ENCODE results near the gene BARX1. TPM values are rescaled to one million over a fixed set of nuclear protein-coding genes. Genes with fewer than 3 reads are reported as not detected.

The BARX1 gene, protein sequence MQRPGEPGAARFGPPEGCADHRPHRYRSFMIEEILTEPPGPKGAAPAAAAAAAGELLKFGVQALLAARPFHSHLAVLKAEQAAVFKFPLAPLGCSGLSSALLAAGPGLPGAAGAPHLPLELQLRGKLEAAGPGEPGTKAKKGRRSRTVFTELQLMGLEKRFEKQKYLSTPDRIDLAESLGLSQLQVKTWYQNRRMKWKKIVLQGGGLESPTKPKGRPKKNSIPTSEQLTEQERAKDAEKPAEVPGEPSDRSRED
- total RNA-seq, result 10 to 100 TPM in 3 of 4 donors, not detected in 1; 17.1 to 20.2 (median 20.2) TPM

DNA sequence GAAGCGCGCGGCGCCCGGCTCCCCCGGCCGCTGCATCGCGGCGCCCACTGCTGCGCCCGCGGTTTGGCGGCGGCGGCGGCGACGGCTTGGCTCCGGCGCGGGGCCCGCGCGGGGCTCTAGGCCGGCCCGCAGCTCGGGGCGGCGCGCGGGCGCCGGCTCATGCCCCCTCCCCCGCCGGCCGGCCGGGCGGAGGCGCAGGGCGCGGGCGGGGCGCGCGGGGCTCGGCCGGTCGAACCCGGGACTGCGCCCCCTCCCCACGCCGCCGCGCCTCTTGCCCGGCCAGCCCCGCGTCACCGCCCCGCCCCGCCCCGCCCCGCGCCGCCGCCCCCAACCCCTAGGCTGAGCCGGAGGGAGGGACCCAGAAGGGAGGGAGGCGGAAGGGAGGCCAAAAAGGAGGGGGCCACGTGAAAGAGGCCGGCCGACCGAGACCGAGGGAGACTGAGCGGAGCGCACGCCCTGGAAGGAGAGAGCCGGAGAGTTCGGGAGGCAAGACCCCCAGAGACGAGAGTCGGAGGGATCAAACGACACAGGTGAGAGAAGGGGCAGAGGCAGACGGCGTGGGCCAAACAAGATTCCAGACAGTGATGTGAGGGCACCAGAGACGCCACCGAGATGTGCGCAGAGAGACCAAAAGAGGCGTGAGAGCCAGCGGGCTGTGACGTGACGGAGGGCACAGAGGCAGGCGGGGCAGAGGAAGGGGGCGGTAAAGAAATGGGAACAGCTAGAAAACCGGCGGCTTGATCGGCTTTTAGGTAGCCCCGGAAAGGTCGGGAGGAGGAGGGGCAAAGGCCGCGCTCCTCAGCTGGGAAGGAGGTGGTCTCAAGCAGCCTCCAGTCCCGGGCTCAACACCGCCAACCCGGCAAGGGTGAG is at the start of gene BARX1:
BARX1 (minus strand) TSS at position 245 of the 870 bp plus-strand sequence; CDS start at position 36, 209 bp downstream.
- DNase-seq (ENCODE audit: low spot score) (no peak), ATAC-seq (ENCODE audit: low FRiP score) (no peak)
- no peak for TF ChIP-seq CTCF (IDR thresholded peaks at IDR 0.05)

DNA sequence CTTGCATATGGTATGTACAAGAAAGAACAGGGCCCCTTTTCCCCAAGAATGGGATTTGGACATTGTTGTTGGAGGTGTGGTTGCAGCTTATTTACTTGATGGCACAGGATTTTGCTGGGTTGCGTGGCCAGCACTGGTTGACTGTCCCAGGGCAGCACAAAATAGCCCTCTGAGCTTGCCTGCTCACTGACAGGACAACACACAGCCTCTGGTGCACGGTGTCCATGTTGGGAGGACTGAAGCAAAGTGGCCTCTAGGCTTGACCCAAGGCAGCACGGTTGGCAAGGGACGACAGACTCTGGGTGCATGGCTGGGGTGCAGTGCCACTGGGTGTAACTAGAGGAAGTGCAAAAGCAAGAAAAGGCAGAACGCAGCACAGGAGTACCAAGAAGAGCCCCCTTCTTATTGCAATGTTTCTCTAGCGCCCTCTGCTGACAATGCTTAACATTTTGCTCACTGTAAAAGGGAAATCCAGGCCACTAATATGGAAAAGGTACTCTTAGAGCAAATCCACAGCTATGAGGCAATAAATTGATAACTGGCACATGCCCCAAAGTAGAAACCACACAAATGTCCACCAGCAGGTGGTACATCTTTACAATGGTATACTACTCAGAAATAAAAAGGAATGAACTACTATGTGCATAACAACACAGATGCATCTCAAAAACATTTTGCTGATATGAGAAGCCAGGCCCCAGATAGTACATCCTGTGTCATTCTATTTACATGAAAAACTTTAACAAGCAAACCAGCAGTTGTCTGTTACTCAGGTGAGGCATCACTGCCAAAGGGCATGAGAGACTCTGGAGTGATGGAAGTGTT is 47.4 kb upstream of the BARX1 start:
- no peak for TF ChIP-seq CTCF (IDR thresholded peaks at IDR 0.05)
- DNase-seq (ENCODE audit: low spot score) (no peak), ATAC-seq (ENCODE audit: low FRiP score) (no peak)

DNA sequence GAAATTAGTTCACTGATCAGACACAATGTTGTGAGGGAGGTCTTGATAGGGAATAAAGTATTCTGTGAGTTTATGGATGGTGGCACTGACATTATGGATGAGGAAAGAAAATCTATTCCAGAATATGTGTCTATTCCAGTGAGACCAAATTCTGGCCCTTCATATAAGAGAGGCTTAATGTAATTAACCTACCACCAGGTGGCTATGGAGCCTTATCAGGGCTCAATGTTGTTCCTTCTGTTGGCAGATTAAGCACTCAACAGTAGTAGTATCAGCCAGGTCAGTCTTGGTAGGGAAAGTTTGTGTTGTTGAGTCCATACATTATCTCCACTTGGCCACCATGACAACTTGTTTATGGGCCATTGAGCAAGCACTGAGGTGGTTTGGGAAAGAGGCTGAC is 41.7 kb upstream of the BARX1 start:
- TF ChIP-seq CTCF (IDR thresholded peaks at IDR 0.05), result no peak
- DNase-seq (ENCODE audit: low spot score) (no peak), ATAC-seq (ENCODE audit: low FRiP score) (no peak)

DNA sequence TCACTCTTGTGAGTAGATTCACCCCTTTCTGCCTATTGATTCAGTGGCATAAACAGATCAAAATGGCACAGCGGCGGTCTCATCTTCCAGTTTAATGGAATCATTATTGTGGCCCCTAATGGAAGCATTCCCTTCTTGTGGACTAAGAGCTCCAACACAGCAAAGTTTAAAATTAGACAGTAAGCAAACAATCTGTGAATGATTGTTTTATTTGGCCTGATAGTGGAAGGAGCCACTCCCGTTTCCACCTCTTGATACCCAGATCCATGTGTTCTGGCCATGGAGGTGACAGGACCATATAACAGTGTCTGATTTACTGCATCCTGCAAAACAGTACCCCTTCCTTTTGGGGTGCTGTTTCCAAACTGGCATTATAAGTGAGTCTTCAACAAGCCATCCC is 41.2 kb upstream of the BARX1 start:
- no peak for DNase-seq (ENCODE audit: low spot score)
- TF ChIP-seq CTCF (IDR thresholded peaks at IDR 0.05), result no peak
- ATAC-seq (ENCODE audit: low FRiP score), result no peak

DNA sequence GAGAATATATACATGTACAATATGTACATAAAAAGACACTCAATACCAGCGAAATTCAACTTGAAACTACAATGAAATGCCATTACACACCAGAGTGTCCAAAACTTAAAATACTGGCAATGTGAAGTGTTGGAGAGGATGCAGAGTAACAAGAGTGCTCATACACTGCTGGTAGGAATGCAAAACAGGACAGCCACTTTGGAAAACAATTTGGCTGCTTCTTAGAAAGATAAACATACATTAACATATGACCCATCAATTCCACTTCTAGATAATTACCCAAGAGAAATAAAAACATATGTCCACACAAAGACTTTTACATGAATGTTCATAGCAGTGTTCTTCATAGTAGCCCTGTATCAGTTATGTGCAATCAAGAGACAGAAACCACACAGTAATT is 39.4 kb upstream of the BARX1 start:
- ATAC-seq (ENCODE audit: low FRiP score) (no peak), DNase-seq (ENCODE audit: low spot score) (no peak)
- no peak for TF ChIP-seq CTCF (IDR thresholded peaks at IDR 0.05)

- no peak for TF ChIP-seq CTCF (IDR thresholded peaks at IDR 0.05)
- ATAC-seq (ENCODE audit: low FRiP score), result no peak
- DNase-seq (ENCODE audit: low spot score), result no peak
Measured at GRCh38 chr9:93994132-93994531, 39.0 kb upstream of the BARX1 start.
